H9 (cell line): ENCODE results near the gene CYTH4. TPM values are rescaled to one million over a fixed set of nuclear protein-coding genes. Genes with fewer than 3 reads are reported as not detected.

Experiments
- DNase-seq: peaks from one replicate; pipeline ENCODE4 v3.0.0-alpha.2; 2017
- H2AFZ ChIP-seq: one replicate; pipeline ENCODE4 v1.6.1; 2013; ENCODE audit warnings: mild to moderate bottlenecking, low read length, control low read depth, moderate library complexity
- H2AK5ac ChIP-seq: 2 replicates; pipeline ENCODE4 v1.6.1; 2013; ENCODE audit warnings: low read length, control low read depth, mixed read lengths; ENCODE audit not compliant: insufficient read length
- H2BK120ac ChIP-seq: one replicate; pipeline ENCODE4 v1.6.1; 2013; ENCODE audit warnings: low read depth, mild to moderate bottlenecking, low read length, control low read depth, inconsistent platforms; ENCODE audit not compliant: poor library complexity, severe bottlenecking
- H2BK12ac ChIP-seq: 2 replicates; pipeline ENCODE4 v1.6.1; 2013; ENCODE audit warnings: low read length, control low read depth, mixed read lengths, low read depth; ENCODE audit not compliant: insufficient read length
- H2BK15ac ChIP-seq: 2 replicates; pipeline ENCODE4 v1.6.1; 2013; ENCODE audit warnings: low read depth, low read length, control low read depth
- H2BK20ac ChIP-seq: one replicate; pipeline ENCODE4 v1.6.1; 2013; ENCODE audit warnings: low read depth, mild to moderate bottlenecking, low read length, control low read depth, inconsistent platforms; ENCODE audit not compliant: poor library complexity, severe bottlenecking
- H2BK5ac ChIP-seq: 2 replicates; pipeline ENCODE4 v1.6.1; 2013; ENCODE audit warnings: low read length, control low read depth, mixed read lengths; ENCODE audit not compliant: insufficient read length
- H3K14ac ChIP-seq: 2 replicates; pipeline ENCODE4 v1.6.1; 2013; ENCODE audit warnings: low read length, control low read depth; ENCODE audit not compliant: insufficient read depth
- H3K18ac ChIP-seq: 2 replicates; pipeline ENCODE4 v1.6.1; 2013; ENCODE audit warnings: low read depth, mild to moderate bottlenecking, mixed read lengths, low read length, control low read depth; ENCODE audit not compliant: insufficient read length
- H3K23ac ChIP-seq: 2 replicates; pipeline ENCODE4 v1.6.1; 2013; ENCODE audit warnings: low read length, control low read depth, mixed read lengths, low read depth; ENCODE audit not compliant: insufficient read length
- H3K23me2 ChIP-seq: 2 replicates; pipeline ENCODE4 v1.6.1; 2013; ENCODE audit warnings: low read depth, mild to moderate bottlenecking, mixed read lengths, low read length, control low read depth; ENCODE audit not compliant: insufficient read length, poor library complexity, severe bottlenecking
- H3K27ac ChIP-seq: 2 replicates; pipeline ENCODE4 v1.5.1; 2013; ENCODE audit warnings: low read length, control low read depth, mixed read lengths, low read depth; ENCODE audit not compliant: insufficient read length
- H3K27me3 ChIP-seq: 2 replicates; pipeline ENCODE4 v1.6.1; 2013; ENCODE audit warnings: low read length, control low read depth, inconsistent platforms; ENCODE audit not compliant: insufficient read depth
- H3K4ac ChIP-seq: 2 replicates; pipeline ENCODE4 v1.6.1; 2013; ENCODE audit warnings: low read depth, mild to moderate bottlenecking, control low read depth, inconsistent platforms, low read length, moderate library complexity
- H3K4me1 ChIP-seq: 2 replicates; pipeline ENCODE4 v1.6.1; 2013; ENCODE audit warnings: low read length, control low read depth, inconsistent platforms; ENCODE audit not compliant: insufficient read depth
- H3K4me2 ChIP-seq: 2 replicates; pipeline ENCODE4 v1.6.1; 2013; ENCODE audit warnings: low read length, control low read depth, mixed read lengths; ENCODE audit not compliant: insufficient read length, insufficient read depth
- H3K56ac ChIP-seq: 2 replicates; pipeline ENCODE4 v1.6.1; 2013; ENCODE audit warnings: low read depth, mild to moderate bottlenecking, mixed read lengths, low read length, control low read depth; ENCODE audit not compliant: insufficient read length
- H3K79me1 ChIP-seq: 2 replicates; pipeline ENCODE4 v1.6.1; 2013; ENCODE audit warnings: low read depth, mild to moderate bottlenecking, moderate library complexity, low read length, control low read depth, inconsistent platforms; ENCODE audit not compliant: insufficient read depth, poor library complexity, severe bottlenecking
- H3K79me2 ChIP-seq: 2 replicates; pipeline ENCODE4 v1.6.1; 2013; ENCODE audit warnings: low read length, control low read depth, inconsistent platforms; ENCODE audit not compliant: insufficient read depth
- H3K9ac ChIP-seq: 2 replicates; pipeline ENCODE4 v1.6.1; 2013; ENCODE audit warnings: low read length, control low read depth, mixed read lengths; ENCODE audit not compliant: insufficient read length; ENCODE audit errors: extremely low read depth
- H3K9me3 ChIP-seq: one replicate; pipeline ENCODE4 v1.6.1; 2013; ENCODE audit warnings: low read depth, low read length, inconsistent platforms; ENCODE audit not compliant: control insufficient read depth
- H3T11ph ChIP-seq: one replicate; pipeline ENCODE4 v1.6.1; 2013; ENCODE audit warnings: mild to moderate bottlenecking, low read length, control low read depth, inconsistent platforms
- H4K20me1 ChIP-seq: one replicate; pipeline ENCODE4 v1.6.1; 2013; ENCODE audit not compliant: control insufficient read depth, insufficient read length, insufficient read depth
- H4K5ac ChIP-seq: 2 replicates; pipeline ENCODE4 v1.6.1; 2013; ENCODE audit warnings: low read depth, mild to moderate bottlenecking, mixed read lengths, low read length, control low read depth; ENCODE audit not compliant: insufficient read length
- H4K8ac ChIP-seq: replicated peaks from 2 replicates; pipeline ENCODE4 v1.6.1; 2013; ENCODE audit warnings: low read length, control low read depth, mixed read lengths, low read depth; ENCODE audit not compliant: insufficient read length
- H4K91ac ChIP-seq: 2 replicates; pipeline ENCODE4 v1.6.1; 2013; ENCODE audit warnings: low read depth, mild to moderate bottlenecking, moderate library complexity, mixed read lengths, low read length, control low read depth; ENCODE audit not compliant: insufficient read length
- H3K27ac Mint-ChIP-seq, 3 experiments: 2 replicates in 2 of 3; 3 replicates in 1 of 3; pipeline ENCODE4 v1.8.0; 2020 to 2021; ENCODE audit warnings: mixed read lengths in 3 of 3, mild to moderate bottlenecking in 1 of 3, moderate library complexity in 1 of 3
- H3K27me3 Mint-ChIP-seq: 2 replicates; pipeline ENCODE4 v1.8.0; 2021; ENCODE audit warnings: low read depth, mild to moderate bottlenecking, moderate library complexity, mixed read lengths
- H3K36me3 Mint-ChIP-seq, 3 experiments: 2 replicates in 2 of 3; 3 replicates in 1 of 3; pipeline ENCODE4 v1.8.0; 2020 to 2021; ENCODE audit warnings: low read depth in 3 of 3, mixed read lengths in 3 of 3; ENCODE audit not compliant: insufficient read depth in 1 of 3
- H3K4me1 Mint-ChIP-seq, 2 experiments: 2 replicates each; pipeline ENCODE4 v1.8.0; 2020; ENCODE audit warnings: mixed read lengths in 2 of 2
- H3K4me3 Mint-ChIP-seq, 2 experiments: 2 replicates in 1 of 2; 3 replicates in 1 of 2; pipeline ENCODE4 v1.8.0; 2020 to 2021; ENCODE audit warnings: mild to moderate bottlenecking in 2 of 2, mixed read lengths in 2 of 2, moderate library complexity in 1 of 2
- H3K9me3 Mint-ChIP-seq, 2 experiments: 2 replicates in 1 of 2; 3 replicates in 1 of 2; pipeline ENCODE4 v1.8.0; 2020; ENCODE audit warnings: mild to moderate bottlenecking in 2 of 2, mixed read lengths in 2 of 2, moderate library complexity in 1 of 2
- CTCF ChIP-seq: fragments of 200-600 bp; sonication (generic); conservative IDR thresholded peaks from 3 replicates; pipeline ENCODE4 v1.8.0; 2021; ENCODE audit warnings: antibody characterized with exemption, mild to moderate bottlenecking
- WGBS: extraction: QIAGEN DNeasy Blood & Tissue Kit; methylation state at CpG from one replicate; pipeline ENCODE4 v1.1.7; 2013; ENCODE audit warnings: missing lambda C conversion rate, low lambda C conversion rate, mixed read lengths; ENCODE audit not compliant: insufficient read length; ENCODE audit errors: extremely low coverage; 5-methylcytosine and 5-hydroxymethylcytosine counted together
- total RNA-seq: library from RNA; stranded (reverse); gene quantifications from 2 replicates; pipeline ENCODE4 v1.2.1, GENCODE V29; 2021

The CYTH4 gene
- total RNA-seq, 1 experiment from 2014 or later, result not detected

- no peaks in the 10 kb centered on the region; a peak in 1 of 7 replicates for H3K36me3 Mint-ChIP-seq
- H3K4me3 Mint-ChIP-seq, result no peak overlapping the region
- H3K23me2 ChIP-seq, result no peaks in the 10 kb centered on the region
- no peak overlapping the region for H3K14ac ChIP-seq
- H3K79me1 ChIP-seq, result no peaks in the 10 kb centered on the region
- no peak overlapping the region for H2AFZ ChIP-seq
- no peak for TF ChIP-seq CTCF
- no peak overlapping the region for H2AK5ac ChIP-seq
- H3K56ac ChIP-seq, result no peak overlapping the region
- peaks cover 7 to 27% of the 10 kb centered on the region in 2 experiments; a peak in 3 of 4 replicates for H3K4me1 Mint-ChIP-seq
- H2BK20ac ChIP-seq, result no peak overlapping the region
- no peak overlapping the region for H3K4me2 ChIP-seq
- H3K4me1 ChIP-seq, result no peaks in the 10 kb centered on the region; the same call in 1 of the 2 replicates
- no peak overlapping the region for H2BK12ac ChIP-seq
- H4K20me1 ChIP-seq, result no peaks in the 10 kb centered on the region
- no peak for DNase-seq
- no peak overlapping the region for H4K5ac ChIP-seq
- no peak overlapping the region for H2BK15ac ChIP-seq
- H3K27ac Mint-ChIP-seq, result no peak overlapping the region; a peak in 1 of 7 replicates
- peaks cover 45% of the 10 kb centered on the region for H3K27me3 Mint-ChIP-seq
- H3K18ac ChIP-seq, result no peak overlapping the region
- H3K9me3 Mint-ChIP-seq, result peaks cover 5 to 7% of the 10 kb centered on the region in 2 experiments; a peak in 3 of 5 replicates
- no CpG with 5 or more reads among the region's 7 CpGs for WGBS
- H3K27ac ChIP-seq, result no peak overlapping the region
- H3K79me2 ChIP-seq, result no peaks in the 10 kb centered on the region
- no peak overlapping the region for H2BK120ac ChIP-seq
- no peak overlapping the region for H4K91ac ChIP-seq
- H2BK5ac ChIP-seq, result no peak overlapping the region
- no peak overlapping the region for H3K4ac ChIP-seq
- H4K8ac ChIP-seq, result no peak overlapping the region
- H3K23ac ChIP-seq, result no peak overlapping the region
- H3K9ac ChIP-seq, result no peak overlapping the region
- H3K27me3 ChIP-seq, result no peaks in the 10 kb centered on the region
- H3T11ph ChIP-seq, result no peak overlapping the region
- H3K9me3 ChIP-seq, result no peaks in the 10 kb centered on the region
These were observed 8.4 kb downstream of the CYTH4 start for GRCh38 chr22:37290737-37291136.
